Measurements from ENCODE around the gene C16orf87. TPM values are rescaled to one million over a fixed set of nuclear protein-coding genes. Genes with fewer than 3 reads are reported as not detected.

C16orf87 gene
- total RNA-seq, 1 experiment from 2014 or later = 13.5 TPM

GRCh38 chr16:46839986-46840443 is 9.0 kb upstream of the C16orf87 start:
- CTCF ChIA-PET = interaction anchor here (0.5 to 1.6 kb wide), 3 partner anchors 14 to 88 kb away, joined by 3 to 6 read pairs (median 4); no protein-coding TSS in a partner anchor
- peaks cover 5% of the 10 kb centered on the region for H3K4me1 Mint-ChIP-seq (ENCODE audit: insufficient read depth, unreplicated experiment)
- POLR2A ChIA-PET = interaction anchor here (0.6 kb wide), 1 partner anchor 134 kb away, joined by 4 read pairs; no protein-coding TSS in a partner anchor

GRCh38 chr16:46836534-46837530 is 5.9 kb upstream of the C16orf87 start:
- DNase-seq (ENCODE audit: unreplicated experiment) = no peak
- H3K27me3 Mint-ChIP-seq (ENCODE audit: insufficient read depth, unreplicated experiment) = no peaks in the 10 kb centered on the region
- peaks cover 5% of the 10 kb centered on the region for H3K4me1 Mint-ChIP-seq (ENCODE audit: insufficient read depth, unreplicated experiment)
- POLR2A ChIA-PET = interaction anchor here (0.7 kb wide), 1 partner anchor 55 kb away, joined by 3 read pairs; no protein-coding TSS in a partner anchor
- no peak for TF ChIP-seq CTCF (IDR thresholded peaks at IDR 0.05; ENCODE audit: unreplicated experiment)
- BruUV-seq (replicated peaks) = no TSS peak
- no peaks in the 10 kb centered on the region for H3K36me3 Mint-ChIP-seq (ENCODE audit: insufficient read depth, unreplicated experiment)
- intact Hi-C loops (cut with micrococcal nuclease) = no loop called here
- H3K4me3 Mint-ChIP-seq (ENCODE audit: unreplicated experiment) = no peak overlapping the region
- H3K27ac Mint-ChIP-seq (ENCODE audit: low read depth, unreplicated experiment) = no peak overlapping the region
- H3K9me3 Mint-ChIP-seq (ENCODE audit: unreplicated experiment) = no peaks in the 10 kb centered on the region
- CTCF ChIA-PET = interaction anchor here (0.6 kb wide), 1 partner anchor 61 kb away, joined by 3 read pairs; no protein-coding TSS in a partner anchor

More at GRCh38 chr16:46839986-46840443, 9.0 kb upstream of the C16orf87 start:
- DNase-seq (ENCODE audit: unreplicated experiment) = no peak
- Mint-ChIP-seq H3K27ac (ENCODE audit: low read depth, unreplicated experiment) (no peak overlapping the region), H3K4me3 (ENCODE audit: unreplicated experiment) (no peak overlapping the region), H3K9me3 (ENCODE audit: unreplicated experiment) (no peaks in the 10 kb centered on the region), H3K36me3 (ENCODE audit: insufficient read depth, unreplicated experiment) (no peaks in the 10 kb centered on the region), H3K27me3 (ENCODE audit: insufficient read depth, unreplicated experiment) (no peaks in the 10 kb centered on the region)
- no TSS peak for BruUV-seq (replicated peaks)
- intact Hi-C loops (cut with micrococcal nuclease) = no loop called here
- no peak for TF ChIP-seq CTCF (IDR thresholded peaks at IDR 0.05; ENCODE audit: unreplicated experiment)

GRCh38 chr16:46833460-46833800 is 2.5 kb upstream of the C16orf87 start:
- no TSS peak for BruUV-seq (replicated peaks)
- no peak overlapping the region for H3K4me3 Mint-ChIP-seq (ENCODE audit: unreplicated experiment)
- no peaks in the 10 kb centered on the region for H3K36me3 Mint-ChIP-seq (ENCODE audit: insufficient read depth, unreplicated experiment)
- no peaks in the 10 kb centered on the region for H3K27me3 Mint-ChIP-seq (ENCODE audit: insufficient read depth, unreplicated experiment)
- H3K4me1 Mint-ChIP-seq (ENCODE audit: insufficient read depth, unreplicated experiment) = peaks cover 16% of the 10 kb centered on the region
- ChIA-PET POLR2A (no interaction called here), CTCF (interaction anchor here (0.6 to 3.0 kb wide), 3 partner anchors 19 to 95 kb away, joined by 3 to 11 read pairs (median 5); no protein-coding TSS in a partner anchor)
- H3K9me3 Mint-ChIP-seq (ENCODE audit: unreplicated experiment) = no peaks in the 10 kb centered on the region
- no peak for TF ChIP-seq CTCF (IDR thresholded peaks at IDR 0.05; ENCODE audit: unreplicated experiment)
- no peak for DNase-seq (ENCODE audit: unreplicated experiment)
- H3K27ac Mint-ChIP-seq (ENCODE audit: low read depth, unreplicated experiment) = no peak overlapping the region
- intact Hi-C loops (cut with micrococcal nuclease) = no loop called here

- Mint-ChIP-seq H3K27ac (ENCODE audit: low read depth, unreplicated experiment) (no peak overlapping the region), H3K9me3 (ENCODE audit: unreplicated experiment) (no peaks in the 10 kb centered on the region), H3K4me3 (ENCODE audit: unreplicated experiment) (no peak overlapping the region), H3K4me1 (ENCODE audit: insufficient read depth, unreplicated experiment) (peaks cover 16% of the 10 kb centered on the region), H3K27me3 (ENCODE audit: insufficient read depth, unreplicated experiment) (no peaks in the 10 kb centered on the region), H3K36me3 (ENCODE audit: insufficient read depth, unreplicated experiment) (no peaks in the 10 kb centered on the region)
- no peak for TF ChIP-seq CTCF (IDR thresholded peaks at IDR 0.05; ENCODE audit: unreplicated experiment)
- no peak for DNase-seq (ENCODE audit: unreplicated experiment)
- no TSS peak for BruUV-seq (replicated peaks)
- intact Hi-C loops (cut with micrococcal nuclease) = no loop called here
- CTCF ChIA-PET = interaction anchor here (1.1 to 3.0 kb wide), 3 partner anchors 21 to 95 kb away, joined by 3 to 11 read pairs (median 5); no protein-coding TSS in a partner anchor
- POLR2A ChIA-PET = no interaction called here
Measured at GRCh38 chr16:46832757-46833459, 1.9 kb upstream of the C16orf87 start.
